ENCODE results near the gene ACSF3.

ACSF3 gene

GRCh38 chr16:89198417-89199240 lies 105.0 kb downstream of the ACSF3 start:
- no peak for DNase-seq (ENCODE audit: low read depth in 1 of 2, low spot score in 1 of 2)

DNA sequence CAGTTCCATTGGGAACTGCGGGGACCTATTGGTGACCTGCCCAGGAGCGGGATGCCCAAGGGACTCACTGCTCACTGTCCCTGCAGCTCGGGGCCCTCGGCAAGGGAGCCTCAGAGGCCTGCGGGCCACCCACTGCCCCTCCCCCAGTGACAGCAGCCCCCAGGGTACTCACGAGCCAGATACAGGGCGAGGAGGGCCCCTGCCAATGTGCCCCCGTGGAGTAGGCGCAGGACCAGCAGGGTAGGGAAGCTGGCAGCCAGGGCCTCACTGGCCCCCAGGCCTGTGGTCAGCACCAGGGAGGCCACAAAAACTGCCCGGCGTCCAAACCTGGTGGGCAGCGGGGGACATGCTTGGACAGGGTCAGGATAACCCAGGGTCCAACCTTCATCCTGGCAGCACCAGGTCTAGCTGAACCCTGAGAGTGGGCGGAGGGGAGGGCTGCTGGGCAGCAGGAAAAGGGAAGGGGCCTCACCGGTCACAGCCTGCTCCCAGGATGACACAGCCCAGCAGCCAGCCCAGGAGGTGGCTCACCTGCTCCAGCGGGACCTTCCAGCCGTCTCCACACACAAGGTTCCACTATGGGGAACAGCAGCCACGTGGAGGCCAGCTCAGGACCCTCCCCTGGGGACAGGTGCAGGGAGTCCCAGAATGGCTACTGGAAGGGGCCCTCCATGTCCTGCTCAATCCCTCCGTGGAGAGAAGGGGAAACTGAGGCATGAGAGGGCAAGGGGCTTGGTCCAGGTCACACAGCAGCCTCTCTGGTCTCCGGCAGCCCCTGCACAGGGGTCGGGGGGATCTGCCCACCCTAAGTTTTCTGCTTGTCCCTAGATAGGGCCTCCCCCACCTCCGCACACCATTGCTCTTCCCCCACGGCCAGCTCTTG lies 105.8 kb downstream of the ACSF3 start:
- DNase-seq (ENCODE audit: low read depth in 1 of 2, low spot score in 1 of 2) = no peak

- no peak for DNase-seq (ENCODE audit: low read depth in 1 of 2, low spot score in 1 of 2)
Observed at GRCh38 chr16:89200124-89200849, 106.6 kb downstream of the ACSF3 start, which contains the start of gene SLC22A31. SLC22A31 (minus strand) TSS chr16:89200537; CDS start chr16:89200501, 36 bp downstream.

- DNase-seq (ENCODE audit: low read depth in 1 of 2, low spot score in 1 of 2) = no peak
Observed at GRCh38 chr16:89200850-89201411, 107.3 kb downstream of the ACSF3 start.

GRCh38 chr16:89201439-89202377 lies 108.1 kb downstream of the ACSF3 start:
- peak; percentile 30 to 71 for DNase-seq (ENCODE audit: low read depth in 1 of 2, low spot score in 1 of 2)

- no peak for DNase-seq (ENCODE audit: low read depth in 1 of 2, low spot score in 1 of 2)
Observed at GRCh38 chr16:89202422-89203215, 109.0 kb downstream of the ACSF3 start.

All from activated T-helper 1 cell treated with anti-CD3 and anti-CD28 coated beads, Interleukin-2, amount 50 U/mL, for 16 hours (primary cell).